ENCODE results near the gene NUCB1. TPM values are rescaled to one million over a fixed set of nuclear protein-coding genes. Genes with fewer than 3 reads are reported as not detected.

NUCB1 gene
- polyA plus RNA-seq, 1 donor (not counting 4 experiments of a cell fraction or from before 2014, with no cell fraction given), result 44.3 TPM

DNA sequence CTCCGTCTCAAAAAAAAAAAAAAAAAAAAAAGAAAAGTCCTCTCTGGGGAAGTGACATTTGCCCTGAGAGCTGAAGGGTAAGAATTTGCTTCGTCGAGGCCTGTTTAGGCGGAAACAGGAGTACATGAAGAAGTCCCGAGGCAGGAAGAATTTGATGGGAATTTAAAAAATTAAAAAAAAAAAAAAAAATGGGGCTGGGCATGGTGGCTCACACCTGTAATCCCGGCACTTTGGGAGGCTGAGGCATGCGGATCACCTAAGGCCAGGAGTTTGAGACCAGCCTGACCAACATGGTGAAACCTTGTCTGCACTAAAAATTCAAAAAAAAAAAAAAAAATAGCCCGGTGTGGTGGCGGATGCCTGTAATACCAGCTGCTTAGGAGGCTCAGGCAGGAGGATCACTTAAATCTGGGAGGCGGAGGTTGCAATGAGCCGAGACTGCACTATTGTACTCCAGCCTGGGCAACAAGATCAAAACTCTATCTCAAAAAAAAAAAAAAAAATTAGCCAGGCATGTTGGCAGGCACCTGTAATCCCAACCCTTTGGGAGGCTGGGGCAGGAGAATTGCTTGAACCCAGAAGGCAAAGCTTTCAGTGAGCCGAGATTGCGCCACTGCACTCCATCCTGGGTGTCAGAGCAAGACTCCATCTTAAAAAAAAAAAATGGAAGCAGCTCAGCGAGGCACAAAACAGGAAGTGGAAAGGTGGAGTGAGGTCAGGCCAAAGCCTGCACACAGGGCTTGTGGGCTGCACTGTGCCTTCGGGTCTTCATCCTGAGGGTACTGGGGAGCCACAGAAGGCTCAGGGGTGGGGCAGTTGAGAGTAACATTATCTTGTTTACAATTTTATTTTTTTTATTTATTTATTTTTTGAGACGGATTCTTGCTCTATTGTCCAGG lies 59.5 kb downstream of the NUCB1 start:
- H3K27me3 ChIP-seq (ENCODE audit: control insufficient read depth, extremely low read depth, insufficient read depth, low read length), result no peaks in the 10 kb centered on the region
- no peaks in the 10 kb centered on the region for H3K9me3 ChIP-seq (ENCODE audit: control insufficient read depth, low read depth, low read length)
- H3K4me3 ChIP-seq (ENCODE audit: control insufficient read depth in 2 of 3, extremely low read depth in 1 of 3, insufficient read depth in 2 of 3, low read depth in 1 of 3, low read length in 3 of 3), result no peak overlapping the region
- H3K4me2 ChIP-seq (ENCODE audit: control insufficient read depth, extremely low read depth, insufficient read depth, low read depth, low read length), result no peak overlapping the region
- H3K79me2 ChIP-seq (ENCODE audit: control insufficient read depth, insufficient read depth, low read length), result peaks cover 19% of the 10 kb centered on the region
- TF ChIP-seq, protein P1, sequence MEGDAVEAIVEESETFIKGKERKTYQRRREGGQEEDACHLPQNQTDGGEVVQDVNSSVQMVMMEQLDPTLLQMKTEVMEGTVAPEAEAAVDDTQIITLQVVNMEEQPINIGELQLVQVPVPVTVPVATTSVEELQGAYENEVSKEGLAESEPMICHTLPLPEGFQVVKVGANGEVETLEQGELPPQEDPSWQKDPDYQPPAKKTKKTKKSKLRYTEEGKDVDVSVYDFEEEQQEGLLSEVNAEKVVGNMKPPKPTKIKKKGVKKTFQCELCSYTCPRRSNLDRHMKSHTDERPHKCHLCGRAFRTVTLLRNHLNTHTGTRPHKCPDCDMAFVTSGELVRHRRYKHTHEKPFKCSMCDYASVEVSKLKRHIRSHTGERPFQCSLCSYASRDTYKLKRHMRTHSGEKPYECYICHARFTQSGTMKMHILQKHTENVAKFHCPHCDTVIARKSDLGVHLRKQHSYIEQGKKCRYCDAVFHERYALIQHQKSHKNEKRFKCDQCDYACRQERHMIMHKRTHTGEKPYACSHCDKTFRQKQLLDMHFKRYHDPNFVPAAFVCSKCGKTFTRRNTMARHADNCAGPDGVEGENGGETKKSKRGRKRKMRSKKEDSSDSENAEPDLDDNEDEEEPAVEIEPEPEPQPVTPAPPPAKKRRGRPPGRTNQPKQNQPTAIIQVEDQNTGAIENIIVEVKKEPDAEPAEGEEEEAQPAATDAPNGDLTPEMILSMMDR (optimal IDR thresholded peaks at IDR 0.05 in 1 of 3, IDR thresholded peaks at IDR 0.05 in 1 of 3, conservative IDR thresholded peaks at IDR 0.05 in 1 of 3; ENCODE audit: extremely low read depth in 1 of 3, insufficient read depth in 2 of 3, low read length in 3 of 3), result no peak
- TF ChIP-seq EZH2 (IDR thresholded peaks at IDR 0.05; ENCODE audit: low read length), result no peak
- peaks cover 26% of the 10 kb centered on the region for H3K4me1 ChIP-seq (ENCODE audit: control insufficient read depth, extremely low read depth, insufficient read depth, low read length)
- DNase-seq (ENCODE audit: low read depth, low spot score) (no peak), FAIRE-seq (no peak)
- H3K27ac ChIP-seq (ENCODE audit: control insufficient read depth, insufficient read depth, low read length), result no peak overlapping the region
- no peaks in the 10 kb centered on the region for H3K9me1 ChIP-seq (ENCODE audit: control insufficient read depth, extremely low read depth, insufficient read depth, low read length)
- H4K20me1 ChIP-seq (ENCODE audit: control insufficient read depth, extremely low read depth, insufficient read depth, low read length), result no peaks in the 10 kb centered on the region
- no peak overlapping the region for H3K9ac ChIP-seq (ENCODE audit: control insufficient read depth, extremely low read depth, insufficient read depth, low read length)
- H2AFZ ChIP-seq (ENCODE audit: control insufficient read depth, low read length), result no peak overlapping the region
- dilution Hi-C loops (cut with MboI; ENCODE audit: extremely low pct_ligation_motif_present, low sequenced_read_pairs), result no loop called here
- H3K36me3 ChIP-seq (ENCODE audit: control insufficient read depth in 2 of 2, extremely low read depth in 1 of 2, insufficient read depth in 2 of 2, low read length in 2 of 2), result peaks cover 4 to 6% of the 10 kb centered on the region in 2 experiments

DNA sequence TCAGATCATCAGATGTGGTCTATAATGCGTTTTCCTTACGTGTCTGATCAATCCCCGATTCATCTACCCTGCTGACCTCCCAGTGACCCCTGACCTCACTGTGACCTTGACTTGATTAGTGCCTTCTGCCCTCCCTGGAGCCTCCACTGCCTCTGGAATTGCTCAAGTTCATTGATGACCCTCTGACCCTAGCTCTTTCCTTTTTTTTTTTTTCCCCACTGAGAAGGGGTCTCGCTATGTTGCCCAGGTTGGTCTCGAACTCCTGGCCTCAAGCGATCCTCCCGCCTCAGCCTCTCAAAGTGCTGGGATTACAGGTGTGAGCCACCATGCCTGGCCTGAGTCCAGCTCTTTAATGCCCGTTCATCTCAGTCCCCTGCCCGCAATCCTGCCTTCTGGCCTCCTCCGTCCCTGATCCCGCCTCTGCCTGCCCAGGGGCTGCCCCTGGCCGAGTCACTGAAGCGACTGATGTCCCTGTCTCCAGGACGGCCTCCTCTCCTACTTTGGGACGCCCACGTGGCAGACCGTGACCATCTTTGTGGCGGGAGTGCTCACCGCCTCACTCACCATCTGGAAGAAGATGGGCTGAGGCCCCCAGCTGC lies 61.0 kb downstream of the NUCB1 start:
- FAIRE-seq (no peak), DNase-seq (ENCODE audit: low read depth, low spot score) (no peak)
- Histone ChIP-seq H3K27ac (ENCODE audit: control insufficient read depth, insufficient read depth, low read length) (no peak overlapping the region), H3K27me3 (ENCODE audit: control insufficient read depth, extremely low read depth, insufficient read depth, low read length) (no peaks in the 10 kb centered on the region), H3K4me2 (ENCODE audit: control insufficient read depth, extremely low read depth, insufficient read depth, low read depth, low read length) (no peak overlapping the region), H3K9me3 (ENCODE audit: control insufficient read depth, low read depth, low read length) (no peaks in the 10 kb centered on the region), H2AFZ (ENCODE audit: control insufficient read depth, low read length) (no peak overlapping the region), H3K79me2 (ENCODE audit: control insufficient read depth, insufficient read depth, low read length) (peaks cover 12% of the 10 kb centered on the region), H3K9ac (ENCODE audit: control insufficient read depth, extremely low read depth, insufficient read depth, low read length) (no peak overlapping the region), H3K36me3 (ENCODE audit: control insufficient read depth in 2 of 2, extremely low read depth in 1 of 2, insufficient read depth in 2 of 2, low read length in 2 of 2) (peaks cover 3% of the 10 kb centered on the region in 2 experiments), H3K4me1 (ENCODE audit: control insufficient read depth, extremely low read depth, insufficient read depth, low read length) (peaks cover 26% of the 10 kb centered on the region), H4K20me1 (ENCODE audit: control insufficient read depth, extremely low read depth, insufficient read depth, low read length) (peaks cover 4% of the 10 kb centered on the region), H3K4me3 (ENCODE audit: control insufficient read depth in 2 of 3, extremely low read depth in 1 of 3, insufficient read depth in 2 of 3, low read depth in 1 of 3, low read length in 3 of 3) (no peak overlapping the region), H3K9me1 (ENCODE audit: control insufficient read depth, extremely low read depth, insufficient read depth, low read length) (peaks cover under 1% of the 10 kb centered on the region)
- dilution Hi-C loops (cut with MboI; ENCODE audit: extremely low pct_ligation_motif_present, low sequenced_read_pairs), result no loop called here
- TF ChIP-seq, protein P1 (optimal IDR thresholded peaks at IDR 0.05 in 1 of 3, IDR thresholded peaks at IDR 0.05 in 1 of 3, conservative IDR thresholded peaks at IDR 0.05 in 1 of 3; ENCODE audit: extremely low read depth in 1 of 3, insufficient read depth in 2 of 3, low read length in 3 of 3), result no peak
- no peak for TF ChIP-seq EZH2 (IDR thresholded peaks at IDR 0.05; ENCODE audit: low read length)

Measured in keratinocyte (primary cell).